MM.1S (cell line): ENCODE measurements around the gene BPIFB2.

Experiments
- CTCF ChIP-seq: fragments of 300-600 bp; sonication (generic); IDR thresholded peaks from 2 replicates; pipeline ENCODE4 v1.5.1; 2016; ENCODE audit warnings: antibody characterized with exemption, low read length, mixed read lengths
- EZH2 ChIP-seq: fragments of 300-600 bp; sonication (generic); optimal IDR thresholded peaks from 2 replicates; pipeline ENCODE3; 2017; ENCODE audit warnings: low read depth, mild to moderate bottlenecking, antibody characterized with exemption, low read length, mixed read lengths
- EZH2phosphoT487 ChIP-seq: fragments of 300-600 bp; sonication (generic); IDR thresholded peaks from 2 replicates; pipeline ENCODE4 v1.6.1; 2018; ENCODE audit warnings: antibody characterized with exemption, low read length

GRCh38 chr20:32982617-32983458 lies 24.7 kb upstream of the BPIFB2 start:
- TF ChIP-seq CTCF (no peak), EZH2phosphoT487 (no peak), EZH2 (no peak)
